Fibroblast of peridontal ligament (primary cell): Measurements from ENCODE around the gene RFTN1.

Source experiments
- DNase-seq: peaks from one replicate; pipeline ENCODE4 v3.0.0-alpha.2; 2010; ENCODE audit errors: extremely low read depth

The RFTN1 gene

DNA sequence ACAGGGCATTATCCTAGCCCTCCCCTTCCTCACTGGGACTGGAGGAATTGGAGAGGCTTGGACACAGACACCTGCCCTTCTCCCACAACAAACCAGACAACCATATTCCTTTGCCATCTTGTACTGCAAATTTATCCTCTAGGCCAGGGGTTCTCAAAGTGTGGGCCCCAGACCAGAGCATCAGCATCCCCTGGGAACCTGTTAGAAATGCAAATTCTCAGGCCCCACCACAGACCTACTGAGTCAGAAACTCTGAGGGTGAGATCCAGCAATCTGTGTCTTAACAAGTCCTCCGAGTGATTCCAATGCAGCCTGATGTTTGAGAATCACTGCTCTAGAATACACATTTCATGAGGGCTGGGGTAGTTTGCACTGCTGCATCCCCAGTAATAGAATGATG, 133.1 kb downstream of the RFTN1 start:
- no peak for DNase-seq

DNA sequence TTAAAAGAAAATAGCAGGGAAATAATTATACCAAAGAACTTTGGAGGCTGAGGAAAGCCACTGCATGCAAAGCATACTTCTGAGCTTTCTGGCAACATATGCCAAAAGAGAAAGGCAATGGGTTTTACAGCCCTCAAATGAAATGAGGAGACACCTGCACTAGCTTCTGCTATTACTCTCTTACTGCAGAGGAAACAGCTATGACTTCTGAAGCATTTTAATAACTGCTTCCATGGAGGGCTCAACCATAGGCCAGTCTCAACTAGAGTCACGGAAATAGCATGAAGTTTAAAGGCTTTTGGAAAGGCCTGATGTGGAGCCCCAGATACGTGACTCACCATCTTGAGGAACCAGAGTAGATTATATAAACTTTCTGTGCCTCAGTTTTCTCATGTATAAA, 133.7 kb downstream of the RFTN1 start:
- no peak for DNase-seq

DNA sequence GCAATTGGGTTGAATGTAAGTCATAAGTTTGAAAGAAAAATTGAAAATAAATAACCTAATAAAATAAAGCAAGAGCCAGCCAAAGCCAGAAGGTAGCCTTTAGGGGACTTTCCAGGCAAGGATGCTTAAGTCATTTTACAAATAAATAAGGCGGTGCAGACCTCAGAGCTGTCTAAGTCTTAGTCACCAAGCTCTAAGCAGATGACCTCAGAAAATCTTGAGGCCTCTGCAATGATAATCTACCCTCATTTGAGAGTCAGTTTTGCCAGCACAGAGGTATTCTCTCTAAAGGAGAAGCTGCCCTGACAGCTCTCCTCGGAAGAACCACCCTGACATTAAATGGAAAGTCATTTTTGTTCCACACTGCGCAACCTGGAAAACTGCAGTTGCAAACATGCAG, 134.6 kb downstream of the RFTN1 start:
- DNase-seq, result peak; percentile 70

DNA sequence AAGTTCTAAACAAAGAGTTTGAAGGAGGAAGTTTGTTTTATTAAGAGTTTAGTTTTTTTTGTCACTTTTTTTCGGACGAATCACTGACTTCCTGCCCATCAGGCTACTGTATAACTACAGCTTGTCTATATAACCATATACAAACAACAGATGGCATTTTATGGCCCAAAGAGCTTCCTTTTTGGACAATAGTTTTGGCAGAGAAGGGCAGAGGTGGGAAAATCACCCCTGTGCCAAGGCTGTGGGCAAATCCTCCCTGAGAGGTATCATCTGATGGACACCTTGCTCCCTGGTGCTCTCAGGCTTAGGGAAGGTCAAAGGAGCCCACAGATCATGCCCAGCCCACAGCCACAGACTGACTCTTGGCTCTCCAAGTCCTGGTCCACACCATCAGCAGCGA, 135.1 kb downstream of the RFTN1 start:
- no peak for DNase-seq

DNA sequence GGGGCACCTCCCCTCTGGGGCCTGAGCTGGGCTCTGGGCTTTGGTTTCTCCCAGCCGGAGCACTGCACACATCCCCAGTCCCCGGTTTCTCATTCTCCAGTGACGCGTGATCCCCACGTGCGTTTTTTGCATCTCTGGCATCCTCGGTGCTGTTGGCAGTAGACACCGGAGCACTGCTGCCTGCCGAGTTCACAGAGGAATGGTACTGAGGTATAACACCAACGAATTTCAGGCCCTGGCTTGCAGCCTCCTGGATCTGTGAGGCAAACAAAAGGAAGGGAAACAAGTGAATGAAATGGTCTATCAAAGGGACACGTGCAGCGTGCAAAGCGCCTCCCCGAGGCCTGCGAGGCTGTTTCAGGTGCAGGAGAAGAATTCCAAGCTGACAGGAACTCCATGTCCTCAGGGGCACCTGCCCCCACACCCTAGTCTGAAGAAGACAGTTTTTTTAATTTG, 135.6 kb downstream of the RFTN1 start:
- DNase-seq, result no peak

DNA sequence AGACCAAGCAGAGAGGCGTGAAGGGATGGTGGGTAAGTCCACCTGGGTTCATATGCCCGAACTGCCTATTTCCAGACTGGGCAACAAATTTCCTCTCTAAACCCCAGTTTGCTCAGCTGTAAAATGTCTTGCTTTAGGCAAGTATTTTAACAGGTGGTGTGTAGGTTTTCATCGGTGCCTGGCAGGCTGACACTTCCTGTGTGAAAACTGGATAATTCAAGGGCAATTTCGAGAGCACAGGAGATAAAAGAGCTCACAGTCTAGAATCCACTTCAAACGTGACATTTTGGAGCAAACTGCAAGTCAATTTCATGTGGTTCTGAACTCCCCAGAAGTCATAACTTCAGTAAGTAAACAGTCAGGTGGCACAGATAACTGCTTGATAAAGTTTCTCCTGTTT, 136.3 kb downstream of the RFTN1 start:
- DNase-seq, result no peak

DNA sequence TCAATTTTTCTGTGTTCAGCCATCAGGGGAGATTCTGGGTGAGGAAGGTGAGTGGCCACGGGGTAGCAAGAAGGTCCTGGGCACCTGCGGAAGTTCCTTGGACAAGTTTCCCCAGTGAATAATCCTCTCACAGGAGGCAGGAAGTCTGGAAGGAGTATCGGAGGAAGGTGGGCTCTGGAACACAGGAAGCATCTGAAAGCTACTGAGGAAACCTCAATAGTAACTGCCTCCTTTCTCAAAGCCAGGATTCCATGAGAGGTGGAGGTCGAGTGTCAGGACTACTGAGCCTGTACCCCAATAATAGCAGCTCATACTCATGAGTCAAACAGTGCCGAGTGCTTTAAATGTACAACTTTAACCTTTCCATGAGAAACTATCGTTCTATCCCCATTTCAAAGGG, 137.6 kb downstream of the RFTN1 start:
- DNase-seq, result no peak

DNA sequence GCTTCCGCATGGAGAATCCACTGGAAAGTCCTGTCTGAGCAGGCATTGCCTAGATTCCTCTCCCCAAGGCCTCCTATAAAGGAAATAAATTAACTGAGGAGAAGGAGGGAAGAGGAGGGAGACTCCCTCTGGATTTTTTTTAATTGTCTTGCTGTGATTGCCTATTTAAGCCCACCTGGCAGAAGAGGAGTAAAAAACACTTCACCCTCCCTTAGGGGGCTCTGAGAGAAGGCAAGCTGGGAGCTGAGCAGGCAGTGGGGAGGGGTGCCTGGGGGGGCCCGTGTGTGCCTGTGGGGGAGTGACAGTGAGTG, 138.6 kb downstream of the RFTN1 start:
- DNase-seq, result no peak

DNA sequence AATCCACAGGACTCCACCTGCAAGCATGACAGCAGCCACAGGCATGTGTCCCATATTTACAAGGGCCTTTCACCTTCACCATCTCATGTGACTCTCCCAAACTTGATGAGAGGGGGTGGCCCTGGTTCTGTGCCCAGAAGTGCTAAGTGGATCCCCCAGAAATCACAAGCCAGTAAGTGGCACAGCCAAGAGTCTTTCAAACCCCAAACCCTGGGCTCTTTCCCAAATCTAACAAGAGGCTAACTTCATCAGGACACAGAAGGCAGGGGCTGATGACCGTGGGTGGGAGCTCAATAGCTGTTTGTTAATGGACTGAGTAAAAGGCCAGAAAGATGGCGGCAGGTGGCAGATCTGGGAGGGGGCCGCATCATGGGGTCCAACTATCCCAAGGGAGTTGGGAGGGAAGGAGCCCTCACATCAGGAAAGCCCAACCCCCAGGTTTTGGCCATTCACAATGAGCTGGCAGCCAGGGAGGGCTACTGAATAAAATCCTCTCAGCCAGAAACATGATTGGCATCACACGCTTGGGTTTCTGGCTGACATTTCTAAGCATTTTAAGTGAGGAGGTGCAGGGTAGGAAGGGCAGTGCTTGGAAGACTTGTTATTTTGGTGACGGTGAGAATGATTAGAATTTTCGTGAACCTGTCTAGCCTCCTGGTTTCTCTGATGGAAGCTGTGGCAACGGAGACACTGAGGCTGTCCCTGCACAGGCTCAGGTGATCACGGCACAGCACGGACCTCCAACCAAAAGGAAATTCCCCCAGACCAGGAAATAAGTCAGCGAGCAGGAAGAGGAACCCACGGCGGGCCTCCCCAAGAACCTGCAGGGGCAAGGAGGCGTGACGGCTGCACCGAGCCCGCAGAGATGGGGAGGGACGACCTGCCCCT, 139.2 kb downstream of the RFTN1 start:
- no peak for DNase-seq

DNA sequence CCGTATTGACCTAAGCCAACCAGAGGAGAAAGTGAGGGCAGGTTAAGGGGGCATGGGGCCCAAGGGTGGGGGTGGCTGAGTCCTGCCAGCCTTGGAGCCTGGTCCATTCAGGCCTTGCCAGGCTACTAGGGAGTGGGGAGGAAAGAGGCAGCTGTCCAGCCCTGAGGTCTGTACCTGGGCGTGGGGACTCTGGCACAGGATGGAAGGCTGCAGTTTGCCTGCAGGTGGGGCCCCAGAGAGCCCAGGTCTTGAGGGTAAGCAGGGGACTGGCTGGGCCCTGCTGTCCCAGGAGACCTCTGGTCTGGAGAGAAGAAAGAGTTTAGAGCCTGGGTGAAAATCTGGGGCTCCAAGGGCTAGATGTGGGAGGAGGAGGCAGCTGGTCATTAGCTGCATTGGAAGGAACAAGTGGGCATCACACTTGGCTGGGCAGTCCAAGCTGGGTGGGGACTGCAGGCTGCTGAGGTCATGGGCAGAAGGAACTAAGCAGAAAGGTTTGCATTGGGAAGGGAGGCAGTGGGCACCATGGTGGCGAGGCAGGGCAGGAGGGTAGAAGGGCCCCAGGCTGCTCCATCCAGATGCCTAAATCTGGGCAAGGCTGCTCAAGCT, 140.1 kb downstream of the RFTN1 start:
- no peak for DNase-seq

DNA sequence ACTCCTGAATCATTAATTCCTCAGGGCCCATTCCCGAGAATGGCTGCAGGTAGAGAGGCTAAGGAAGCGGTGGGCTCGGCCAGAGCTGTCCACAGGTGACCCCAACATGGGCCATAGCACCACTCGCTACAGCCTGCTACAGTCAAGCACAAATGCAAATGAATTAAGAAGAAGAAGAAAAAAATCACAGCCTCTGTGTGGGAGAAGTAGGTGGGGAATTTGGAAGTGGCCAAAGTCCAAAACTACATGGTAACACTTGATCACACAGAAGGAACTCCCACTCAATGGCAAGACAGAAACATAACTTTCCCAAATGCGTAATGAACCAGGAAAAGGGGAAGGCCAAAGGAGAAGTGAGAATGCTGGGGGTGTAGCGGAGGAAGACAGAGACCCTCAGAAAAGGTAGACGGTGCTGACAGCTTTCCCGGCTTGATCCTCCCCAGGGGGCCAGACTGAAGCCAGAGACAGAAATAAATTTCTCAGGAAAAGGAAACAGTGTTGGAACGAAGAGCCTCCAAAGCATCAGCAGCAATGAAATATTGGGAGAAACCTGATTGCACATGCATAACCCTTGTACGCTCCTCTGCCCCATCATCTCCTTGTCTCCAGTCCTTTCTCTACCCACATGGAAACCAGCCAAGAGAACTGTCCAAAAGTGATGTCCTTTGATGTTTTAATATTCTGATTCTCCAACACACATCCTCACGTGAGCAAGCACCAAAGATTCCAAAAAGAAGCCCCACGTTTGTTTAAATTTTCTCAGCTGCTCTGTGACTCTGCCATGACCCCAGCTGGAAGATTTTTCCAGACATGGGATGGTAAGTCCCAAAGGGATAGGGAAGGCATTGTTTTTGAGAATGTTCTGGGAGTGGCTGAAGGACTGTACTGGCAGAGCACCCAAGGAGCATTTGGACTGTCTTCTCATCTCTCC, 140.9 kb downstream of the RFTN1 start:
- DNase-seq, result no peak

DNA sequence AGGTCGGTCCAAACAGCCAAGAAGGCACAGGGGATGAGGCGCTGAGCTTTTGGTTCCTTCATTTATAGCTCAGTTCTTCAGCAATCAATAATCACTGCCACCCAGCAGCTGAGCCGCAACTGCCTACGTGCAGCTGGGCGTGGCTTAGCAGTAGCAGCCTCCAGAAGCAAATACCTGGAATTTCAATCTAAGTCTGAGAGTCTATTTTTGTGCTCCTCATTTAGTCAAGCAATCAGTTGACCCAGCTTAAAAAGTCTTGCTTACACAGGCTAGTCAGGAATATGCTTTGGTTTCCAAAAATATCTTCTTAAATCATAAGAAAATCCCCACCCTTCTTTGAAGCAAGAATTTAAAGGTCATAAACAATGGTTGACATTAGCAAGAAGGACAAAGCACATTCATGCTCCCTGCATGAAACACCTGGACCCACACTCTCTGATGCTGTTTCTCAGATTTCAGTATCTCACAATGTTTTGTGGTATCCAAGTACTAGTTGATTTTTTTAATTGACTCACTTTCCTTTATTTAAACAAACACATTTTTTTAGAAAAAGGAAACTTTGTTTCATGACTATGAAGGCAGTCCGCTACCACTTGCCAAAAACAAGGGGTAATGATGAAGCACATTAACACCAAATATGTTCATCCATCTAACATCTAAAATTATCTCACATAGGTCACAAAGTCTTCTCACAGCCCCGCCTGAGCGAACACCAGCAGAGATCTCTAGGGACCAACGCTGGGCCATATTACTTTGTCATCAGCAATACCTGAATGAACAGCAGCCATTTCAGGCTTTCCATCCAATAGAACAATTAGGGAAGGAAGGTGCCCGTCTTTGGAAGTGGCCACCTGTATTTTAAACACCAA, 142.4 kb downstream of the RFTN1 start:
- DNase-seq, result peak; percentile 52

DNA sequence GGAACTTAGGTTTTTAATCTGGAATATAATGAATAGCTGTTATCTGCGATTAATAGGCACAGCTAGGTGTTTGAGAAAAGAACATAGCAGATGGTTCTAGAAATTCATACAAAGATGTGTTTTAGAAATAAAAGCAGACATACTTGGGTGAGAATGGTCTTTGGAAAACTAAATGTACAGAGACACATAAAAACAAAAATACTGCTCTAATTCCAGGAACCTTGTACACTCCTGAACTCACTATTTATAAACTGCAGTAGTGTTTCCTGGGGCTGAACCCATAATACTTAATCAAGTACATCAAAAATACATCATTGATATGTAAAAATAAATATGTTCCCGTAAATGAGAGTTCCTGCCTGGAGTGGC, 143.0 kb downstream of the RFTN1 start:
- no peak for DNase-seq

DNA sequence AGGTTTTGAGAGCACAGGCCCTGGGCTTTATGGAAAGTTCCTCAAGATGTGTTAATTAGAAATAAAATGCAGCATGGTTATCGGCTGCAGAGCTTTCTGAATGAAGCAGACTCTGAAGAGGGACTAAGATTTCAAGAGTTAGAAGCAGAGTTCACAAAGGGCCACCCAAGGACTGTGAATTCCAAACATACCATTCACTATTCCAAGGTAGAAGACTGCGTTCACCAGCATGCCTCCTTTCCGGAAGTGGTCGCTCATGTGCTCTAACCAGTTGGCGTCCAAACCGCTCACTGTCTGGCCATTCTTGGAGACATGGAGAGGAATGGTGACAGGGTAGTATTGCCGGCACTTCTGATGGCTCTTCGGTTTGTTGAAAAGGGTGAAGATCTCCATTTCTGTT, 143.6 kb downstream of the RFTN1 start:
- DNase-seq, result no peak

DNA sequence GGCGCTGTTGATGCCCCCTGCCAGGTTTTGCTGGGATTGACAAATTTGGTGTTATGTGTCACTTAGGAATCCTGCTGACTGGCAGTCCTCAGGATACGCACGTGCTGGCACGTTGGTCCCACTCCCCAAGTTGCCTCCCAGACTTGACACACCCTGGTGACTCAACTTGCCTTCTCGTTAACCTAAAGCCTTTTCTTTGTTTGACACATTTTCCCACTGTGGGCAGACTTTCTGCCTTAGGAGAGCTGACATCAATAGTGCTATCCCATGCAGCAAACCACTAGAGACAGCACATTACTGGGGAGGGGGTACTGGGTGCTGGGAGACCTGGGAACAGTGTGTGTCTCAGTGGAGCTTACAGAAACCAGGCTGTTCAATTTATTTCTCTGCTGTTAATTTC, 144.2 kb downstream of the RFTN1 start:
- no peak for DNase-seq

DNA sequence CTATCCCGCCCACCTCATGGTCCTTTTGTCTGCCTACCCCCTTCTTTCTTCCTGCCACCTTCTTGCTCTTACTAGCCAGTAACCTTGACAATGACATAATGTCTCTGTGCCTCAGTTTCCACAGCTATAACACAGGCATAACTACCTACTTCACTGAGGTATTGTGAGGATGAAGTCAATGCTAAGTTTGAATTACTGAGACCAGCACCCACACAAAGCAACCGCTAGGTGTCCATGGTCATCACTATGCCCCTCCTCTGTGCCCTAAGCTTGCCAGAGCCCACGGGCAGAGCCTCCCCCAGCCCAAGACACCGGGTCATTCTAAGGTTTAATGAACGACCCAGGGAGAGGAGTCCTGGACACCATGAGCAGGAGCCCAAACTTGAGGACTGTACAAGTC, 146.9 kb downstream of the RFTN1 start:
- no peak for DNase-seq

DNA sequence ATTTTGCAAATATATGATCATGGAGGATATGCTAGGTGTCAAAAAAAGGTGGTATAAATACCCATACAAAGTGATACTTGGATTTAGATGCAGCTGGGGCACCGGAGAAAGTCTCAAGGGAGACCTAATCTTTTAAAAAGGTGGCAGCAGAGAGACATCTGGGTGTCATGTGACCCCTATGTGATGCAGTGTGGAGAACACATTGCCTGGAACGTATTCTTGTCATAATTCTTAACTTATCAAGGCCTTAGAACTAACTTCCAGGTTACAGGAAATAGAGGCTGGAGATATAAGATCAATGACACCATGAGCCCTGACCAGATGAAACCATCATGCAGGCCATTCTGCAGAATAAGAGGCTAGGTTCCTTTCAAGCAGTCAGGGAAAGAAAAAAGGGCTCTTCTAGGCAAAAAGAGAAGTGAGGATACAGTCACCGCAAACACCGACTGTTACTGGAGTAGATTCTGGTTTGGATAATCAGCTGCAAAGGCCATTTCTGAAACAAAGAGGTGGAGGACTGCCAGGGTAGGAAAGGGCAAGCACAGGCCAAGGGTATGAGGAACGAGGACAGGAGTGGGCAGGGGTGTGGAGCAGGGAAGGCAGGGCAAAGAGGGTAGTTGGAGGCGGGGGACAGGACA, 147.9 kb downstream of the RFTN1 start:
- DNase-seq, result no peak

DNA sequence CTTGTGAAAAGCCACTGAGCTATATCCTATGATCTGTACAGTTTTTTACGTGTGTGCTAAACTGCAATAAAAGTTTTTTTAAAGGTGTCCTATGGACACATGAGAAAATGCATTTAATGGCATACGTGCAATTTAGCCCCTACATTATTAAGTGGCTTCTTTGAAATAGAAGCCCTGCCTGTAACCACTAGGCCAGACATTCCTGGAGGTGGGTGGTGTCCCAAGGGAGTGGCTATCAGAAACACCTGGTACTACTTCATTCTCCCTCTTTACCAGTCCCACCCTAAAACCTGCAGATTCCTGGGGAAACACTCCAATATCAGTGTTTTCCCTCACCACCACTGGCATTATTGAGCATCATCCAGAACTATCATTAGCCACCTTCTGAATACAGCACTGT, 148.5 kb downstream of the RFTN1 start:
- DNase-seq, result no peak

DNA sequence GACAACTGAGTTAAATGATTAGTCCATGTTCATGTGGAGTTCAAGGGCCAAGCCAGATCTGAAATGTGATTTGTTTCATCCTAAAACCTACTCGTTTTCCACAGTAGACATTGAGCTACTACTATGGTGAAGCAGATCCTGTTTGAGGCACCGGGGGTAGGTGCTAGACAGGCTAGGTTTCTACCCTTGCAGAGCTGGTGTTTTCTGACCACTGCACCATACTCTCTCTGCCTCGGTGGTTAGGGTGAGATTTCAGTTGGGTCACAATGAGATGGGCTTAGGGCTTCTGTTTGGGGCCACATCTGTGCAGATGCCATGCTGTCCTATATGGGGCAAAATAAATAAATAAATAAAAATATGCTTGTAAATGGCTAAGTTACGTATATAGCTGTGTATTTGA, 149.2 kb downstream of the RFTN1 start:
- no peak for DNase-seq

DNA sequence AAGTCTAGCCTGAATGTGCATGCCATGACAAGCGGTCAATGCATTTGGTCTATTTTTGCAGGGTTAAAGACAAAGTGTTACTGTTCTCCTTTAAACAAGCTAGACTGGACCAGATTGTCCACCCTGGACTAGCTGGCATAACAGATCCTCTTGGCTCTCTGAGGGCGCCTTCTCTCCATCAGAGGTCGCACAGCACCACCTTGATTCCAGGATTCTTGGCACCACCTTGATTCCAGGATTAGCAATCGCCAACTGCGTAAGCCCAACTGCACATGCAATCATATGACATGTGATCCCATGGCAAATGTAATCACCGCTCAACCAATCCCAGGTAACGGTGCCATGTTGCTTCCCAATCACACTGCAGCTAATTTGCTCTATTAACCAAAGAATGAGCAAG, 149.9 kb downstream of the RFTN1 start:
- no peak for DNase-seq

DNA sequence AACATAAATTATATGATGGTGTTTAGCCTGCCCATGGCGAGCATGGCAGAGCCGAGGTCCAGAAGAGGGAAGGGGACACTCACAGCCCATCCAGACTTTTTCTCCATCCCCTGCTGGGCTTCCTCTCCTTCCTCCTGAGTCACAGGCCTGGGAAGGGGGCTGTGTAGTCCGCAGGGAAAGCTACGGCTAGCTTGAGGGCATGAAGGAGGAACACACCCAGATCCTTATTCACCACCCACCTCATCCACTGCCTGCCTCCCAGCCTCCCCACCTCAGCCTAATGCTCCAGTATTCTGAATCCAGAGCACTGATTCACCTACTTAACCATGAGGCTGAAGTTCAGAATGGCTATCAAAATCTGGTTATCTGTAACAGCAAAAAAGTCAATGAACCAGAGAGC, 150.7 kb downstream of the RFTN1 start:
- DNase-seq, result no peak
